Measurements from ENCODE around the gene KRTAP3-2. TPM values are rescaled to one million over a fixed set of nuclear protein-coding genes. Genes with fewer than 3 reads are reported as not detected.

The KRTAP3-2 gene
- total RNA-seq, 2 experiments from 2014 or later, result not detected

DNA sequence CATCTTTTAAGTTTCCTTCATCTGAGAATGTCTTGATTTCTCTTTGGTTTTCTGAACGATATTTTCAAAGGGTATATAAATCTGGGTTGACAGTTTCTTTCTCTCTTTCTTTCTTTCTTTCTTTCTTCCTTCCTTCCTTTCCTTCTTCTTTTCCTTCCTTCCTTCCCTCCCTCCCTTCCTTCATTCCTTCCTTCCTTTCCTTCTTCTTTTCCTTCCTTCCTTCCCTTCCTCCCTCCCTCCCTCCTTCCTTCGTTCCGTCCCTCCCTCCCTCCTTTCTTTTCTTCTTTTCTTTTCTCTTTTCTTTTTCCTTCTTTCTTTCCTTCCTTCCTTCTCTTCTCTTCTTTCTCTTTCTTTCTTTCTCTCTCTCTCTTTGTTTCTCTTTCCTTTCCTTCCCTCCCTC, 25.3 kb downstream of the KRTAP3-2 start:
- ChIA-PET POLR2A (no interaction called here), CTCF (no interaction called here)
- no peaks in the 10 kb centered on the region for H3K4me1 Mint-ChIP-seq
- H3K36me3 Mint-ChIP-seq (ENCODE audit: low read depth), result no peaks in the 10 kb centered on the region
- H3K4me3 Mint-ChIP-seq, result no peak overlapping the region
- no peak overlapping the region for H3K27ac Mint-ChIP-seq
- H3K9me3 Mint-ChIP-seq, result no peaks in the 10 kb centered on the region
- H3K27me3 Mint-ChIP-seq, result peaks cover 19% of the 10 kb centered on the region
- no peak for DNase-seq

DNA sequence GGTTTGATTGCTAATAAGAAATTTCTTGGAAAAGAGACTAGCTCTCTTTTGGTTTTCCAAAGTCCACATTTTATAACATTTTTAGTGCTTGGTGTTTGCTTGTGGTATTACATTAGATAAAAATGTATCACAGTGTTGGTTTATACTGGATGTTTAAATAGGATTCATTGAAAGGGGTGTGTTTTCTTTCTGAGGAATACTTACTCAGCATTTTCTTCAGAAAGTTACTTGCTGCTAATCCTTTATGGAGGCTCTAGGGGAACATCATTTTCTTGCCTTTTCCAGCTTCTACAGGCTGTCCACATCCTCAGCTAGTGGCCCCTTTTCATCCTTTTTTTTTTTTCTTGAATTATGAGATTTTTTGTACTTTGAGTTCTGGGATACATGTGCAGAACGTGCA, 32.1 kb downstream of the KRTAP3-2 start:
- ChIA-PET POLR2A (no interaction called here), CTCF (interaction anchor here (1.4 kb wide), 1 partner anchor 65 kb away, joined by 4 read pairs; no protein-coding TSS in a partner anchor)
- Mint-ChIP-seq H3K27ac (no peak overlapping the region), H3K27me3 (peaks cover 11% of the 10 kb centered on the region), H3K4me3 (no peak overlapping the region), H3K36me3 (ENCODE audit: low read depth) (no peaks in the 10 kb centered on the region), H3K4me1 (no peaks in the 10 kb centered on the region), H3K9me3 (no peaks in the 10 kb centered on the region)
- no peak for DNase-seq

DNA sequence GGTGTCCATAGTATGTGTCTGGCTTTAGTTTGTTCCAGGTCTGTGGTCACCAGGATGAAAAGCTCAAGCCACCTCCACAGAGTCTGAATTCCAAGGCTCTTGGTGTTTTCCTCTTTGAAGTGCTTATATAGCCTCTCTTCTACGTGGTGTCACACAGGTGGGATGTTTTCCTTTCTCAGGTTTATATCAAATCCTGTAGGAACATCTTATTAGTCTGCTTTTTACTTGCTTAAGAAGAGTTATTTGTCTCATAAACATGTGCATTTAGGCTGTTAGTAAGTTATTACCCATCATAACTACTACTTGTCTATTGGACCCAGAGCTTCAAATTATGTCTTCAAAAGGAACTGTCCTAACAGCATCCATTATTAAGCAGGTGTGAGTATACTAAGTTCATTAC, 32.9 kb downstream of the KRTAP3-2 start, which contains the start of gene KRT39:
Gene KRT39, minus strand, starts transcription at position 101 of the 400 bp plus-strand sequence. Its CDS starts 92 bp downstream, at position 9.
- H3K36me3 Mint-ChIP-seq (ENCODE audit: low read depth), result no peaks in the 10 kb centered on the region
- CTCF ChIA-PET, result no interaction called here
- no peak for DNase-seq
- no peaks in the 10 kb centered on the region for H3K9me3 Mint-ChIP-seq
- H3K4me1 Mint-ChIP-seq, result no peaks in the 10 kb centered on the region
- H3K27me3 Mint-ChIP-seq, result peaks cover 7% of the 10 kb centered on the region
- H3K27ac Mint-ChIP-seq, result no peak within 1 kb of the TSS
- H3K4me3 Mint-ChIP-seq, result no peak within 1 kb of the TSS
- POLR2A ChIA-PET, result no interaction called here

DNA sequence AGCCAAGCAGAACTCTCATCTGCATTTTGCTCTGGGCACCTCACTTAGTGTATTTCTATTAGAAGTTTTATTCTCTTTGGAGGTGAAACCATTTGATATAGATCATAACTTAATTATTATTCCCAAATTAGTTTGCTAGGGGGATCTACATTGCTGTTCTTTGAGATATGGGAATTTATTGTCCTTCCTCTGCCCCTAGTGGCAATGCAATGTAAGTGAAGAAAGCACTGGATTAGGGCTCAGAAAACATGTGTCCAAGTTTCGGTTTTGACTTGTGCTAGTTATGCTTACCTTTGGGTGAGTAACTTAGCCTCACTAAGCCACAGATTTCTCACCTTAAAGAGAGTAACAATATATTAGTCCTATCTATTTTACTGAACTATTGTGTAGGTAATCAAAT, 35.9 kb downstream of the KRTAP3-2 start:
- ChIA-PET POLR2A (no interaction called here), CTCF (interaction anchor here (1.3 kb wide), 1 partner anchor 17 kb away, joined by 3 read pairs; no protein-coding TSS in a partner anchor)
- H3K27ac Mint-ChIP-seq, result no peak overlapping the region
- H3K9me3 Mint-ChIP-seq, result no peaks in the 10 kb centered on the region
- H3K4me1 Mint-ChIP-seq, result no peaks in the 10 kb centered on the region
- peaks cover 2% of the 10 kb centered on the region for H3K27me3 Mint-ChIP-seq
- H3K36me3 Mint-ChIP-seq (ENCODE audit: low read depth), result no peaks in the 10 kb centered on the region
- H3K4me3 Mint-ChIP-seq, result no peak overlapping the region
- no peak for DNase-seq

DNA sequence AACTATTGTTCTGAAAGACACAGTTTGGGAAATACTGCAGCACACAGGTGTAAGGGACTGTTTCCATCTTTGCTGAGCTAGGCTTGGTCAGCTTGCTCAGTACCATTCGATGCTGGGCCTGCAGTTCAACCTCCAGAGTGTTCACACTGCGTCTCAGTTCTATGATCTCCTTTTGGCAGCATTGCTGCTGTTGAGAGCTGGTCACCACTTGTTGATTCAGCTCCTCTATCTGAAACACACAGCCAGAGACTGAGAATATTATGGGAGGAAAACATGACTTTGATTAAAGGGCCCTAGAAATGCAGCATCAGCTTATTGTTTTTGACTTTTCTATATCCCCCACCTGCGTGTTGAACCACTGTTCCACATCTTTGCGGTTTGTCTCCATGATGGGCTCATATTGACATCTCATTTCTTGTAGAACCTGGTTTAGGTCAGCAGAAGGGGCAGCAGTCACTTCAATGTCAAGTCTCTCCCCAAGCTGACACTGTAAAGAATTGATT, 37.6 kb downstream of the KRTAP3-2 start:
- Mint-ChIP-seq H3K36me3 (ENCODE audit: low read depth) (no peaks in the 10 kb centered on the region), H3K27me3 (no peaks in the 10 kb centered on the region), H3K4me3 (no peak overlapping the region), H3K4me1 (no peaks in the 10 kb centered on the region), H3K9me3 (no peaks in the 10 kb centered on the region), H3K27ac (no peak overlapping the region)
- ChIA-PET CTCF (interaction anchor here (0.9 kb wide), 1 partner anchor 360 kb away, joined by 3 read pairs; no protein-coding TSS in a partner anchor), POLR2A (no interaction called here)
- DNase-seq, result no peak

DNA sequence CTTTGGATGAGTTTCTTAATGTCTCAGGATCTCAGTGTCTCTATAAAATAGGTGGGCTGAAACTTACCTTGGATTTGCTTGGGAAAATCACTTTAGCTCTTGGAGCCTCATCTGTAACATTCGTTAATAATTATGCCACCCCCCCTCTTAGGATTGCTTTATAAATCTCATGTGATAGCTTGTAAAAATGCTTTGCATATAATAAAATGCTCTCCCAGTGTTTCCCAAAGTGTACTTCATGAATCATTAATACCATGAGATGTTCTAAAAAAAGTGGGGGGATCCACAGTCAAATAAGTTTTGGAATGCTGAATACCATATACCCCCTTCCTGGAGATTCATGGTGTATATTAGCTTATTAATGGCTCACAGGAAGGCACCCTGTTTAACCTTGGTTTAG, 38.1 kb downstream of the KRTAP3-2 start:
- Mint-ChIP-seq H3K36me3 (ENCODE audit: low read depth) (no peaks in the 10 kb centered on the region), H3K9me3 (no peaks in the 10 kb centered on the region), H3K27me3 (no peaks in the 10 kb centered on the region), H3K4me3 (no peak overlapping the region), H3K4me1 (no peaks in the 10 kb centered on the region), H3K27ac (no peak overlapping the region)
- CTCF ChIA-PET, result interaction anchor here (0.8 kb wide), 1 partner anchor 37 kb away, joined by 3 read pairs; no protein-coding TSS in a partner anchor
- no peak for DNase-seq
- POLR2A ChIA-PET, result no interaction called here

DNA sequence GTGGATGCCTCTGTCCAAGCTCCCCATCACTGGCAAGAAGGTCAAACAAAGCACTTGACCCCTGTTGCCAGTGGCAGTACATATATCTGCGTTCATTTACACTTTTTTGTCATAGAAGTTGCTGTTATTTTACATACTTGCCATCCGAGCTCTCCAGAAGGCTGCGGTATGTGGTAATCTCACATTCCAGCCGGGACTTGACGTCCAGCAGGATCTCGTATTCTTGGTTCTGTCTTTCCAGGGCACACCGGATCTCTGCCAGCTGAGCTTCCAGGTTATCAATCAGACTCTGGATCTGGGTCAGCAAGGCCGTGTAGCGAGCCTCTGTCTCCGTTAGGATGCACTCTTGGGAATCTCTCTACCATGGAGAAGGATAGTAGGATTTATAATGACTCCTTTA, 39.6 kb downstream of the KRTAP3-2 start:
- H3K27ac Mint-ChIP-seq, result no peak overlapping the region
- DNase-seq, result no peak
- H3K9me3 Mint-ChIP-seq, result no peaks in the 10 kb centered on the region
- ChIA-PET POLR2A (no interaction called here), CTCF (no interaction called here)
- no peaks in the 10 kb centered on the region for H3K27me3 Mint-ChIP-seq
- H3K4me3 Mint-ChIP-seq, result no peak overlapping the region
- H3K4me1 Mint-ChIP-seq, result no peaks in the 10 kb centered on the region
- H3K36me3 Mint-ChIP-seq (ENCODE audit: low read depth), result no peaks in the 10 kb centered on the region

DNA sequence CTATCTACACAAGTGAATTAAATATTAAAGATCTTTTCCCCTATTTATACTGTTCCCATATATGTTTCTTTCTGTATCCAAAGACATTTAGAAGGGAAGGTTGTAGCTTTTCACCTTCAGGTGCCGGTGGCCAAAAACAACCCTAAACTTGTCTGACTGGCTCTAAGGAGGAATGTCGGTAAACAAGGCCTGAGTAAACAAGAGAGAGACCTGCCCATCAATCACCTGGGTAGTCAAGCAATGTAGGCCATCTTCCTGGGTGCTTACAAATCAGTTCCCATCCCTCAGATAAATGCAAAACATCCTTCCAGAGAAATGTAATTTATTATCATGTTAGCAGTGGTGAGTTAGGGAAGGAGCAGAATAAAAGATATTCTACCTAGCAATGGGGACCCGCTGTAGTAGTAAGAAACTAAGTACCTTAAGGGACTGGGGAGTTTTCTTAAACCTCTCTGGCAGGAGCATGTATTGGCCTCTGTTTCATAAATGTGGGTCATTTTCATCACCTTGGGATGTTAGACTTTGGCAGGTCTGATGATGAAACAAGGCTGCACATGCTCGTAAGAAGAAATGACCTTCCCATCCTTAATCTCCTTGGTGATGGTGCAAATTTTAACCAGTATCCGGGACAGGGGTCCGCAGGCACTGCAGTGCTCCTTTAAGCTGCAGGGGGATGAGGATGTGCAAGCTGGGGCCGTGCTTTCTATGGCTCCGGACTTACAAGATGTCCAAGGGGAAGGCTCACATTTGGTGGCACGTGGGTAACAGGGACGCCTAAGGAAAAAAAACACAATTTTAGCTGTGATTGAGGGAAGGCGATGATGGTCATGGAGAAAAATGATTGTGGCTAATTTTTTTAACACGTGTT, 41.4 kb downstream of the KRTAP3-2 start:
- Mint-ChIP-seq H3K27ac (no peak overlapping the region), H3K4me1 (no peaks in the 10 kb centered on the region), H3K4me3 (no peak overlapping the region), H3K36me3 (ENCODE audit: low read depth) (no peaks in the 10 kb centered on the region), H3K27me3 (peaks cover 7% of the 10 kb centered on the region), H3K9me3 (no peaks in the 10 kb centered on the region)
- ChIA-PET CTCF (interaction anchor here (0.8 to 1.5 kb wide), 2 partner anchors 49 to 591 kb away, joined by 3 to 5 read pairs; no protein-coding TSS in a partner anchor), POLR2A (no interaction called here)
- no peak for DNase-seq

DNA sequence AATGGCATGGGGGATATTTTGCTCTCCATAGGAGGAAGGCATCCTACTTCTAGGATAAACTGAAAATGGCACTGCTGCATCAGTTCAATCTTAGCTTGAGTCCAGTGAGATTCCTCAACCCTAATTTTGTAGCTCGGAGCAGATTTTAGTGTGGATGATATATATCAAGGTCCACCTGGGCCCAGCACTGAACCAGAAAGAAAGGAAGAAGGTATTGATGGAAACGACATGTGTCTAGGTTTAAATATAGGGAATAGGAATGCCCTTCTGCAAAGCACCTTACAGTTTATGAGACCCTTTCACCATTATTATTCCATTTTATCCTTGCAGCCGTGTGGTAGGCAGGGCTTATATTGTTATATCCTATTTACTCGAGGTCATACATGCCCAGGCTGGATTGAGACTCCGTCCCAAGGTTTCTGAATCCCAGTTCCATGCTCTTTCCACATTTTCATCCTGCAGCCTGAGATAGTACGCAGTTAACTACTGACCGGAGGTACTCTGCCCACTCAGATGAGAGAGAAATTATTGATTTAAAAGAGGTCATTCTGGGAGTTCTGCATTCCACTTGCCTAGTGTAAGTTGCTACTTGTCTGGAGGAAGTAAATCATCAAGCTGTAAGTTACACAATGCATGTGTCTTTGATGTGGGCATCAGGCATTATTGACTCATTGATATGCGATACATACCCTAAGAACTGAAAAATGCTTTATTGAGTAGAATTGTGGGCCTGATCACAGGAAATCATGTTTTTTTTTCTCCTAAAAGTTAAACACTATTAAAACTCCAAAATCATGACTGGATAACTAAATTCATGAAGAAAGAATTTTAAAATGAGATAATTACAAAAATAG, 43.1 kb downstream of the KRTAP3-2 start:
- no peak for DNase-seq
- H3K4me1 Mint-ChIP-seq, result no peaks in the 10 kb centered on the region
- ChIA-PET POLR2A (no interaction called here), CTCF (interaction anchor here (1.5 kb wide), 1 partner anchor 592 kb away, joined by 5 read pairs; no protein-coding TSS in a partner anchor)
- peaks cover 16% of the 10 kb centered on the region for H3K27me3 Mint-ChIP-seq
- H3K27ac Mint-ChIP-seq, result no peak overlapping the region
- H3K4me3 Mint-ChIP-seq, result no peak overlapping the region
- H3K9me3 Mint-ChIP-seq, result no peaks in the 10 kb centered on the region
- H3K36me3 Mint-ChIP-seq (ENCODE audit: low read depth), result no peaks in the 10 kb centered on the region

DNA sequence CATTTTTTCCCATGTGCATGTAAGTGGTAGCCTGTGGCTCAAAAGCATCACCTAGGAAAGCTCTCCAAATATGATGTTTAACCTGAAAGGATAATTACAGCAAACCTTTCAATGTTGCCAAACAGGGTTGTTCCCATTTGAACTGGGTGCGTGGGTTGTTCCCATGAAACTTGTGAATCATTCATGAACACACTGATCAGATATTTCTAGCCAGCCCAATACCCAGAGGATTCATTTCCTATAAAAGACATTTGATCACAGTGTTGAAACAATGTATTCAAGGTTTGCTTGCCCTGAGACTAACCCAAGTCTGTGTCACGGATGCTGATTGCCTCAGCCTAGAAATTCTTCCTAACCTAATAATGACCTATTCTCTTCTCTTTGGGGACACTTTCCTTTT, 45.8 kb downstream of the KRTAP3-2 start:
- no peaks in the 10 kb centered on the region for H3K36me3 Mint-ChIP-seq (ENCODE audit: low read depth)
- no peak for DNase-seq
- H3K4me3 Mint-ChIP-seq, result no peak overlapping the region
- H3K4me1 Mint-ChIP-seq, result no peaks in the 10 kb centered on the region
- ChIA-PET POLR2A (no interaction called here), CTCF (no interaction called here)
- peaks cover 29% of the 10 kb centered on the region for H3K27me3 Mint-ChIP-seq
- H3K9me3 Mint-ChIP-seq, result no peaks in the 10 kb centered on the region
- no peak overlapping the region for H3K27ac Mint-ChIP-seq

DNA sequence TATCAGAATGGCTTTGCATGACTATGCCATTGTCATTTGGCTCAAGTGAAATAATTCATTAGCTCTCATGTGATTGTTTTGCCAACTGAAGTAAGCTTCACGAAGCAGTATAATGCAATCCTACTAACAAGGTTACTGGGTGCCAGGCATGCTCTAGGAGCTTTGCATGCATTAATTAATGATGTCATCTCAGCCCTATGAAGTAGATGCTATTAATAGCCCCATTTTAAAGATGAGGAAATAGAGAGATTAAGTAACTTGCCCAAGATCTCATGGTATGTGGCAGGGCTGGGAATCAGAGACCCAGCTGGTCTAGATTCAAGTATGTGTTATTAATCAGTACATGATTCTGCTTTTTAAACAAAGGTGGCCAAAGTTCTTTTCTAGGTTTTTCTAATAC, 47.0 kb downstream of the KRTAP3-2 start:
- no peak for DNase-seq
- no peaks in the 10 kb centered on the region for H3K9me3 Mint-ChIP-seq
- H3K27me3 Mint-ChIP-seq, result peaks cover 40% of the 10 kb centered on the region
- no peak overlapping the region for H3K4me3 Mint-ChIP-seq
- H3K4me1 Mint-ChIP-seq, result no peaks in the 10 kb centered on the region
- H3K27ac Mint-ChIP-seq, result no peak overlapping the region
- H3K36me3 Mint-ChIP-seq (ENCODE audit: low read depth), result no peaks in the 10 kb centered on the region
- ChIA-PET POLR2A (no interaction called here), CTCF (no interaction called here)

DNA sequence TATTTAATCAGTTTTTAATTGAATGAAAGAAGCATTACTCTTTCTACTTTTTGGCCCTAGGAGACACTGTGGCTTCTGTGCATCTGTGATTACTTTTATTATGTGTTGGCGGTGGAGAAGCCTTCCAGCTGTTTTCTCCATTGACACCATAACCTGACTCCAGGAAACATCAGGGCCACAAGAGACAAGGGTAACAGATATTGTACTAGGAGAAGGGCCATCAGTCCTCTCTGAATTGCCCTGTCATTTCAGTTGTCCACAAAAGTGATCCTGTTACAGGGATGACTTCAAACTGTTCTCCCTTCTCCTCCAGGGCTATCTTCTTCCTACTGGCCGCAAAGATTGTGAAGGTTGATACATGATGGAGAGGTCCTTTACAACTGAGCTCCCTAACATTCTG, 47.6 kb downstream of the KRTAP3-2 start:
- CTCF ChIA-PET, result interaction anchor here (1.1 kb wide), 1 partner anchor 11 kb away, joined by 3 read pairs; no protein-coding TSS in a partner anchor

DNA sequence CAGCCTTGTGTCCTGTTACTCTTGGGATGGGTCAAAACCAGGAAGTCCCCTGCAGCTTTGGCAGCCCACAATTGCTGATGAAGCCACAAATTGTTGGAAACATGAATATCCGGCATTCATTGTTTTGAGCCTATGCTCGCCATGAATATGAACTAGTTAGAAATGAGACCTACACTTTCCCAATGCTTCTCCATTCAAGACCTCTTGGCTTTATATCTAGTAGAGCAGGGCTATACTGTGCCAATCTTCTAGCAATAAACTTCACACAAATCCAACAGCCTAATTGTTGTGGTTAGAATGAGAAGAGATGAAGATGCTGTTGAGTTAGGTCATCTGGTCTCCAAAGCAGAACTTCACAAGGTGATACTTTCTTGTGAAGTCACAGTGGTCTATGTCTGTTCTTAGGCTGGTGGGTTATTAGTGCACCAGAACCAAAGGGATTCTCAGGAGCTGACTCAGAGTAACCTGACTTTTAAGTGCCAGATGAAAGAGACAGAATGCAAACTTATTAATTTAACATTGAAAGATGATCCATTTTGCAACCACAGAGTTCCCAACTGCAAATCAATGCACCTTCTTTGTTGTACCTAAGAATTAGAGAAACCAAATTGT, 48.6 kb downstream of the KRTAP3-2 start:
- Mint-ChIP-seq H3K27me3 (peaks cover 50% of the 10 kb centered on the region), H3K9me3 (no peaks in the 10 kb centered on the region), H3K4me3 (no peak overlapping the region), H3K27ac (no peak overlapping the region), H3K36me3 (ENCODE audit: low read depth) (no peaks in the 10 kb centered on the region), H3K4me1 (no peaks in the 10 kb centered on the region)
- no peak for DNase-seq
- ChIA-PET CTCF (interaction anchor here (1.1 kb wide), 1 partner anchor 12 kb away, joined by 3 read pairs; no protein-coding TSS in a partner anchor), POLR2A (no interaction called here)

More for the DNA sequence above, 47.6 kb downstream of the KRTAP3-2 start:
- Mint-ChIP-seq H3K27me3 (peaks cover 43% of the 10 kb centered on the region), H3K36me3 (ENCODE audit: low read depth) (no peaks in the 10 kb centered on the region), H3K4me3 (no peak overlapping the region), H3K27ac (no peak overlapping the region), H3K4me1 (no peaks in the 10 kb centered on the region), H3K9me3 (no peaks in the 10 kb centered on the region)
- POLR2A ChIA-PET, result no interaction called here
- DNase-seq, result no peak

Measured in activated CD4-positive, alpha-beta memory T cell treated with anti-CD3 and anti-CD28 coated beads, Interleukin-2, amount 10 ng/mL, durations not matched to agents 7 days and 5 days (primary cell).